HG03520 (cell line): ENCODE results near the gene ZFYVE1.
"Not testable (repeated sequence)": the region's sequence is repeated elsewhere in the genome, so short reads cannot be mapped to it uniquely, and the experiment has no call there.

ENCODE experiments used
- ATAC-seq: cut with Tn5 transposase; IDR thresholded peaks from one replicate; pipeline ENCODE4 v1.9.1; 2021; ENCODE audit warnings: mild to moderate bottlenecking, moderate library complexity; ENCODE audit not compliant: unreplicated experiment

Gene ZFYVE1, protein sequence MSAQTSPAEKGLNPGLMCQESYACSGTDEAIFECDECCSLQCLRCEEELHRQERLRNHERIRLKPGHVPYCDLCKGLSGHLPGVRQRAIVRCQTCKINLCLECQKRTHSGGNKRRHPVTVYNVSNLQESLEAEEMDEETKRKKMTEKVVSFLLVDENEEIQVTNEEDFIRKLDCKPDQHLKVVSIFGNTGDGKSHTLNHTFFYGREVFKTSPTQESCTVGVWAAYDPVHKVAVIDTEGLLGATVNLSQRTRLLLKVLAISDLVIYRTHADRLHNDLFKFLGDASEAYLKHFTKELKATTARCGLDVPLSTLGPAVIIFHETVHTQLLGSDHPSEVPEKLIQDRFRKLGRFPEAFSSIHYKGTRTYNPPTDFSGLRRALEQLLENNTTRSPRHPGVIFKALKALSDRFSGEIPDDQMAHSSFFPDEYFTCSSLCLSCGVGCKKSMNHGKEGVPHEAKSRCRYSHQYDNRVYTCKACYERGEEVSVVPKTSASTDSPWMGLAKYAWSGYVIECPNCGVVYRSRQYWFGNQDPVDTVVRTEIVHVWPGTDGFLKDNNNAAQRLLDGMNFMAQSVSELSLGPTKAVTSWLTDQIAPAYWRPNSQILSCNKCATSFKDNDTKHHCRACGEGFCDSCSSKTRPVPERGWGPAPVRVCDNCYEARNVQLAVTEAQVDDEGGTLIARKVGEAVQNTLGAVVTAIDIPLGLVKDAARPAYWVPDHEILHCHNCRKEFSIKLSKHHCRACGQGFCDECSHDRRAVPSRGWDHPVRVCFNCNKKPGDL

GRCh38 chr14:73026845-73027542, at the start of gene ZFYVE1:
Gene ZFYVE1 (minus strand): TSS chr14:73027106. CDS start chr14:73024508, 2,598 bp downstream.
- peak; percentile 93 for ATAC-seq

DNA sequence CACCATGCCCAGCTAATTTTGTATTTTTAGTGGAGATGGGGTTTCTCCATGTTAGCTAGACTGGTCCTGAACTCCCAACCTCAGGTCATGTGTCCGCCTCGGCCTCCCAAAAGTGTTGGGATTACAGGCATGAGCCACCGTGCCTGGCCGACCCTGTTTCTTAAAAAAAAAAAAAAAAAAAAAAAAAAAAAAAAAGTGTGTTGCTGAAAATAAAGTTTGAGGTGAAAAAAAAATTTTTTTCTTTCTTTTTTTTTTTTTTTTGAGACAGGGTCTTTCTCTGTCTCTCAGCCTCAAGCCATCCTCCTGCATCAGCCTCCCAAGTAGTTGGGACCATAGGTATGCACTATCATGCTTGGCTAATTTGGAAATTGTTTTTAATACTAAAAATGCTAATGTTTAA, 42.7 kb upstream of the ZFYVE1 start:
- no peak for ATAC-seq

DNA sequence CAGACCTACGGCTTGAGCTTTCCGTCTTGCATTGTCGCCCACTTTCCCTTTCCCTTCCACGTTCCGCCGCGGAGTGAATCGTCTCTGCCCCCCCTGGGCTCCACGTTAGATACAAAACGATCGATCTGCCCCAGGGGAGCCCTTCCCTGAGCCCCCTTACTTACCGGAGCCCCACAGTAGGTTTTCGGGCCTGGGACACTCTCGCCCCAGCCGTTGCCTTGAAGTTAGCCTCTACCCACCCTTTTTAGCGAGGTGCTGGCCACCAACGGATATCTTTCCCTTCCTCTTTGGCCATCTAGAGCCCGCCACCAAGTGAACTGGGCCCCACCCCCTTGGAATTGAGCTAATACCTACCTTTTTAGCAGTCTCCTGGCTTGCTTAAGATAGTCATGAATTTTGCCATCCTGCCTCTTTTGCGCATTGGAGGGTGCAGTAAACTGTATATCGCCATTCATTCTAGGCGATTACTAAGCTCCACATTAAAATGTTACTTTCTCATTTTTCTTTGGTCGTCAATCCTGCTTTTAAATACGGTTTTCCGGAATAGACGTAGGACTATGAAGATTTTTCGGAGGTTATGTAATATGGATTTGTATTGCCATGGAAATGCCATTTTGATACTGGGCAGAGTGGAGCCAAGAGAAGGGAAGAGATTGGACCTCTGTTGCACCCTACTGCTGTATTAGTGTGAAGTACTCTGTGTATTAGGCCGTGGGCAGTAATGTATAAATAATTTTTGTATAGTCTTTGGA, 32.2 kb upstream of the ZFYVE1 start:
- no peak for ATAC-seq

DNA sequence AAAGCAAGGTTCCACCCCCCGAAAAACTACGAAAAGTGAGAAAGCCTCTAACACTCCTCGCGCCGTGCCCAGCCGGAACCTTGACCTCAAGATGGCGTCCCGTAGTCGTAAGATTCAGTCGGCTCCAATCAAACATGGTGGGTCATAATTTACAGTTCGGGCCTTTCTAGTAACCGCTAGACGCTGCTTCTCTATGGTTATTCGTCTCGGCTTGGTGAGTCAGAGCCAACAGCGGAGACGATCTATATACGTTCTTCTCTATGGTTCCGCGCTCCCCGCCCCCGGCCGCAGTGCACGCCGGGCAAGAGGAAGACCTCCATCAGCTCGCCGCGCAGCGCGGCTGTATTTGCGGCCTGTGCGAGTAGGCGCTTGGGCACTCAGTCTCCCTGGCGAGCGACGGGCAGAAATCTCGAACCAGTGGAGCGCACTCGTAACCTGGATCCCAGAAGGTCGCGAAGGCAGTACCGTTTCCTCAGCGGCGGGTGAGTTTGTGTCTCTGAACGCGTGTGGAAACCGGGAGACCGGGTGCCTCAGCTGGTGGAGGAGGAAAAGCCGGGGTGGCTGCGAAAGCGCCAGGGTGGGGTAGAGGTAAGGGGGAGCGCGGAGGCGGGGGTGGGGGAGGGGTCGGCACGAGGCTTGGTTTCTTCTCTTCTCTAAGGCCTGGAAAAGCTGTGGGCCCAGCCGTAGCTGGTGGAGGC, 31.5 kb upstream of the ZFYVE1 start, which contains the start of gene RBM25:
Gene RBM25 (plus strand): TSS at position 311 of the 698 bp plus-strand sequence. CDS start 13,108 bp downstream, outside the sequence.
- peak; percentile 90 for ATAC-seq

DNA sequence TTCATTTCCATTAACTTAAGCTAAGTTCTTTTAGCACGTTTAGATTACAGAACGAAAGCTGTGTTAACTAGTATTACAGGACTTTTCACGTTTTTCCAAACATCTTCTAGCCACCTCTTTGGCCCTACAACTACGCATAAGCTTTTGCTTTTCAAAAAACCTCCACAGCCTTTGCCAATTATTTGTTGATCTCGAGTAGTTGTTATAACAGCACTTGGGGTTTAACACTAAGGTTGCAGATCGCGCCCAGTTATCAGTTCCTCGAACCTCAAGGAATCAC, 31.0 kb upstream of the ZFYVE1 start:
- ATAC-seq = no peak

DNA sequence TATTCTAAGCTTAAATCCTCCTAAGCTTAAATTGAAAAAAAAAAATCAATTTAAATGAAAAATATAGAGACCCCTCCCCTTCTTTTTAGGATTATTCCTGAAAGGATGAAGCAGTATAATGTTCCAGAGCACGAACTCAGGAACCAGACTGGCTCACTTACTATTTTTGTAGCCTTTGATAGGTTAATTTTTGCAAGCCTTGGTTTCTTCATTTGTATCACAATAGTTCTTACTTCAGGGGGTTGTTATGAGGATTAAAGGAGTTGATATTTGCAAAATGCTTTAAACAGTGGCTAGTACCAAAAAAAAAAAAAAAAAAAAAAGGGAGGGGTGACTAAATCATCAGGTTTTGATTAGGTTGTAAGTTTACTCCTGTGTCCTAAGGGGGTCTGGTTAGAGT, 28.3 kb upstream of the ZFYVE1 start:
- ATAC-seq = no peak

- ATAC-seq = no peak
Observed at GRCh38 chr14:73049428-73049827, 22.5 kb upstream of the ZFYVE1 start.

DNA sequence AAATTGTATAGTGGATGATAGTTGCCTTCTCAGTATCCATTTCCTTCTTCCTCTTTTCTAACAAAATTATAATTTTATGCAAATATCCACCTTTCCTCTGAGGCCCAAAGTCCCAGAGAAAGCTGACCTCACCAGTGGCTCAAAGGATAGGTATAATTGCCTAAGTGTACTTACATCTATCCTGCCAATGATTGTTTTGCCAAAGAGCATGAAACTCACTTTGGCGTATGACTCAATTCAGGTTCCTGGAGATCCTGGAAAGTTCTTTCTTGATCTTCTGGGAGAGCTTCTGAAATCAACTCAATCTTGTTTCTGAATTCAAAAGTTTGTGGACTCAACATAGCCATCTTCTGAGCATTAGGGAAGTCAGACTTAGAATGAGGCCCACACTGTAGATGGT, 20.9 kb upstream of the ZFYVE1 start:
- ATAC-seq = no peak

DNA sequence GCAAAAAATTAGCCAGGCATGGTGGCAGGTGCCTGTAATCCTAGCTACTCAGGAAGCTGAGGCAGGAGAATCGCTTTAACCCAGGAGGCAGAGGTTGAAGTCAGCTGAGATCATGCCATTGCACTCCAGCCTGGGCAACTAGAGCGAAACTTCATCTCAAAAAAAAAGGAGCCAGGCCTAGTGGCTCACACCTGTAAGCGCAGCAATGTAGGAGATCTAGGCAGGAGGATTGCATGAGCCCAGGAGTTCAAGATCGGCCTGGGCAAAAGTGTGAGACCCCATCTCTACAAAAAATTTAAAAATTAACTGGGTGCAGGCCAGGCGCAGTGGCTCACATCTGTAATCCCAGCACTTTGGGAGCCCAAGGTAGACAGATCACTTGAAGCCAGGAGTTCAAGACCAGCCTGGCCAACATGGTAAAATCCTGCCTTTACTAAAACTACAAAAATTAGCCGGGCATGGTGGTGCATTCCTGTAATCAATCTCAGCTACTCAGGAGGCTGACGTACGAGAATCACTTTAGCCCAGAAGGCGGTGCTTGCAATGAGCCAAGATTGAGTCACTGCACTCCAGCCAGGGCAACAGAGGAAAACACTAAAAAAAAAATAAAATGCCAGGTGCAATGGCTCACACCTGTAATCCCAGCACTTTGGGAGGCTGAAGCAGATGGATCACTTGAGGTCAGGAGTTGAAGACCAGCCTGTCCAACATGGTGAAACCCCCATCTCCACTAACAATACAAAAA, 10.0 kb upstream of the ZFYVE1 start:
- not testable (repeated sequence) for ATAC-seq

DNA sequence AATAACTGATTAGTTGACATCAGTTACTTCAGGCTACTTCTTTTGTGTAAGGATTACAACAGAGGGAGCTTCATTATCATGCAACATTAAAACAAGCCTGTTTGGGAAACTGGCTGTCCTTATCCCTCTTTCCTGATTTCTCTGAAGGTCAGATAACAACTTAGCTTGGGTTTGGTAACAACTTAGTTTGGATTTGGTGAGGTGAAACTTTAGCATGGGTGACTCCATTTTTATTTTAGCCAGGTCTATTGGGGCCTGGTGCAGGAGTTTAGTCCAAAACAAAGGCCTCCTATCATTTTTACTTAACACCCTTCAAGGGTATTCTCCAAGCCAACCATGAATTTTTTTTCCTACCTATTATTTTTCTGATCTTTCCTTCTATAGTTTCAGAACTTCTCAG, 1.1 kb upstream of the ZFYVE1 start:
- ATAC-seq = no peak

- no peak for ATAC-seq
Observed at GRCh38 chr14:73027546-73027945, 640 bp upstream of the ZFYVE1 start.

GRCh38 chr14:73026243-73026844, 562 bp downstream of the ZFYVE1 start:
- no peak for ATAC-seq

GRCh38 chr14:73025544-73025943, 1.4 kb downstream of the ZFYVE1 start:
- no peak for ATAC-seq

GRCh38 chr14:73022051-73022450, 4.9 kb downstream of the ZFYVE1 start:
- no peak for ATAC-seq

DNA sequence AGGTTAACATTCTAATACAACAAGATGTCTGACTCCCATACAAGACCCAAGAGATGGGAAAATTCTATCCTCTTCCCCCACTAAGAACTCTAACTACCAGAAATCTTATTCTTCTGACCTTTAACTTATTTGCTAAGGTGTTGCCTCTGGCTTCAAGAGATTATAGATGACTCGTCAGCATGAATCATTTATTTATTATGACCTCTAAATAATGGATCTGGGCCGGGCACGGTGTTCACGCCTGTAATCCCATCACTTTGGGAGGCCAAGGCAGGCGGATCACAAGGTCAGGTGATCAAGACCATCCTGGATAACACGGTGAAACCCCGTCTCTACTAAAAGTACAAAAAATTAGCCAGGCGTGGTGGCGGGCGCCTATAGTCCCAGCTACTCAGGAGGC, 10.9 kb downstream of the ZFYVE1 start:
- ATAC-seq = not testable (repeated sequence)

DNA sequence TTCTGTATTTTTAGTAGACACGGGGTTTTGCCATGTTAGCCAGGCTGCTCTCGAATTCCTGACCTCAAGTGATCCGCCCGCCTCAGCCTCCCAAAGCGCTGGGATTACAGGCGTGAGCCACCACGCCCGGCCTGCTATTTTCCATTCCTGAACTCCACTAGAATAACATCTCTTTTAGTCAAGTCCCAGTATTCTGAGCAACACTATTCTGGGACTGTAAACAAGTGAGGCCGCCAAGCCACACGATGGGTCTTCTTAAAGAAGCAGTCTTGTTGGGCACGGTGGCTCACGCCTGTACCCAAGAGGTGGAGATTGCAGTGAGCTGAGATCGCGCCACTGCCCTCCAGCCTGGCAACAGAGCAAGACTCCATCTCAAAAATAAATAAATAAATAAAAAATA, 11.4 kb downstream of the ZFYVE1 start:
- not testable (repeated sequence) for ATAC-seq

DNA sequence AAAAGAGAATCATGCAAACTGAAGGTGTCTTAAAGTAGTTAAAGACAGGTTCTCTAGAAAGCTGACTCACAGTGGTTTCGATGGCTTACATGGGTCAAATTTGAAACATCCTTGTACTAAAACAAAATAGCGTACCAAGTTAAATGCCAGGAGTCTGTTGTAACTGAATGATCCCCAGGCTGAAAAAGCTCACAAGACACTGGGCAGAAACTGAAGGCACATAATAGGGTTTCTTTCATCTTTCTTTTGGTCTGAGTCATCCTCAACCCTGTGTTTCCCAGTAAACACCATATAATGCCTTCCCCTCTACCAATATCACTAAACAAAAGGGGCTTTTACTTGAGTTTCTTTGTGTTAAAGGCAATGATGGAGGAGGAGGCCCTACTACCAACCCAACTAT, 12.8 kb downstream of the ZFYVE1 start:
- ATAC-seq = peak; percentile 73

GRCh38 chr14:73011189-73011588, 15.7 kb downstream of the ZFYVE1 start:
- not testable (repeated sequence) for ATAC-seq

GRCh38 chr14:73008501-73008900, 18.4 kb downstream of the ZFYVE1 start:
- ATAC-seq = no peak
